ENCODE results near the gene GALNT1. TPM values are rescaled to one million over a fixed set of nuclear protein-coding genes. Genes with fewer than 3 reads are reported as not detected.

The GALNT1 gene
- polyA plus RNA-seq, 1 donor (not counting 4 experiments of a cell fraction or from before 2014, with no cell fraction given), result 69.4 TPM

DNA sequence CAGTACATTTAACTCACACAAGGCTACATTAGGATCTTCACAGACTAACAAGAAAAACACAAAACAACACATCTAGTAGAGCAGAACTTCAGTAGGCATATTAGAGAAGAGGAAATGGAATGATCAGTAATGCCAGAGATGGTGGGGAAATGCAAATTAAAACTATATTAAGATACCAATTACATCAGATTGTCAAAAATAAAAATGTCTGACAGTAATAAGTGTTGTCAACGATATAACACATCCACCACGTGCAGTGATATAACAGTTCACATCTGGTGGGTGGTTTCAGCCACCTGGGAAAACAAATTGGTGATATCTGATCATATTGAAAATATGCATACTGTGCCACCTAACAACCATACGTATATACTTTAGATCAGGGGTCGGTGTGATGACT lies 59.9 kb downstream of the GALNT1 start:
- H3K4me2 ChIP-seq (ENCODE audit: control insufficient read depth, extremely low read depth, insufficient read depth, low read depth, low read length), result no peak overlapping the region
- DNase-seq (ENCODE audit: low read depth, low spot score), result no peak
- no peak for FAIRE-seq

DNA sequence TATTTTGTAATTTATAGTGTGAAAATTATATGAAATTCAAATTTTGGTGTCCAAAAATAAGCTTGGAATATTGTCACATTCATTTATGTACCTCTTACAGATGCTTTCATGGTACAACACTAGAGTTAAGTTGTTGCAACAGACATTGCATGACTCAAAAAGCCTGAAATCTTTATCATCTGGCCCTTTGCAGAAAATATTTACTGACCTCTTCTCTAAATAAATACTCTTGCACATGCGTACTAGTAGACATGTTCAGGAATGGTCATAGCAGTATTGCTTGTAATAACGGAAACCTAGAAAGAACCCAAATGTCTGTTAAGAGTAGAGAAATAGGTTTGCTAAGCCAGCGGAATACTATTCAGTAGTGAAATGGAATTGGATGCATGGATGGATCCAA lies 60.4 kb downstream of the GALNT1 start:
- H3K4me1 ChIP-seq (ENCODE audit: control insufficient read depth, extremely low read depth, insufficient read depth, low read length), result no peaks in the 10 kb centered on the region
- H3K4me3 ChIP-seq (ENCODE audit: control insufficient read depth in 2 of 3, extremely low read depth in 1 of 3, insufficient read depth in 2 of 3, low read depth in 1 of 3, low read length in 3 of 3), result no peak overlapping the region
- FAIRE-seq (no peak), DNase-seq (ENCODE audit: low read depth, low spot score) (no peak)
- no peak overlapping the region for H2AFZ ChIP-seq (ENCODE audit: control insufficient read depth, low read length)
- TF ChIP-seq, protein P1, sequence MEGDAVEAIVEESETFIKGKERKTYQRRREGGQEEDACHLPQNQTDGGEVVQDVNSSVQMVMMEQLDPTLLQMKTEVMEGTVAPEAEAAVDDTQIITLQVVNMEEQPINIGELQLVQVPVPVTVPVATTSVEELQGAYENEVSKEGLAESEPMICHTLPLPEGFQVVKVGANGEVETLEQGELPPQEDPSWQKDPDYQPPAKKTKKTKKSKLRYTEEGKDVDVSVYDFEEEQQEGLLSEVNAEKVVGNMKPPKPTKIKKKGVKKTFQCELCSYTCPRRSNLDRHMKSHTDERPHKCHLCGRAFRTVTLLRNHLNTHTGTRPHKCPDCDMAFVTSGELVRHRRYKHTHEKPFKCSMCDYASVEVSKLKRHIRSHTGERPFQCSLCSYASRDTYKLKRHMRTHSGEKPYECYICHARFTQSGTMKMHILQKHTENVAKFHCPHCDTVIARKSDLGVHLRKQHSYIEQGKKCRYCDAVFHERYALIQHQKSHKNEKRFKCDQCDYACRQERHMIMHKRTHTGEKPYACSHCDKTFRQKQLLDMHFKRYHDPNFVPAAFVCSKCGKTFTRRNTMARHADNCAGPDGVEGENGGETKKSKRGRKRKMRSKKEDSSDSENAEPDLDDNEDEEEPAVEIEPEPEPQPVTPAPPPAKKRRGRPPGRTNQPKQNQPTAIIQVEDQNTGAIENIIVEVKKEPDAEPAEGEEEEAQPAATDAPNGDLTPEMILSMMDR (optimal IDR thresholded peaks at IDR 0.05 in 1 of 3, IDR thresholded peaks at IDR 0.05 in 1 of 3, conservative IDR thresholded peaks at IDR 0.05 in 1 of 3; ENCODE audit: extremely low read depth in 1 of 3, insufficient read depth in 2 of 3, low read length in 3 of 3), result no peak
- TF ChIP-seq EZH2 (IDR thresholded peaks at IDR 0.05; ENCODE audit: low read length), result no peak
- H3K4me2 ChIP-seq (ENCODE audit: control insufficient read depth, extremely low read depth, insufficient read depth, low read depth, low read length), result no peak overlapping the region
- H3K27ac ChIP-seq (ENCODE audit: control insufficient read depth, insufficient read depth, low read length), result no peak overlapping the region
- H3K79me2 ChIP-seq (ENCODE audit: control insufficient read depth, insufficient read depth, low read length), result peaks cover 2% of the 10 kb centered on the region
- H4K20me1 ChIP-seq (ENCODE audit: control insufficient read depth, extremely low read depth, insufficient read depth, low read length), result no peaks in the 10 kb centered on the region
- H3K36me3 ChIP-seq (ENCODE audit: control insufficient read depth in 2 of 2, extremely low read depth in 1 of 2, insufficient read depth in 2 of 2, low read length in 2 of 2), result peaks cover 0 to 1% of the 10 kb centered on the region in 2 experiments
- no peaks in the 10 kb centered on the region for H3K9me3 ChIP-seq (ENCODE audit: control insufficient read depth, low read depth, low read length)
- dilution Hi-C loops (cut with MboI; ENCODE audit: extremely low pct_ligation_motif_present, low sequenced_read_pairs), result no loop called here
- no peaks in the 10 kb centered on the region for H3K27me3 ChIP-seq (ENCODE audit: control insufficient read depth, extremely low read depth, insufficient read depth, low read length)
- H3K9ac ChIP-seq (ENCODE audit: control insufficient read depth, extremely low read depth, insufficient read depth, low read length), result no peak overlapping the region
- no peaks in the 10 kb centered on the region for H3K9me1 ChIP-seq (ENCODE audit: control insufficient read depth, extremely low read depth, insufficient read depth, low read length)

More for the DNA sequence above, 59.9 kb downstream of the GALNT1 start:
- H4K20me1 ChIP-seq (ENCODE audit: control insufficient read depth, extremely low read depth, insufficient read depth, low read length), result no peaks in the 10 kb centered on the region
- H3K4me1 ChIP-seq (ENCODE audit: control insufficient read depth, extremely low read depth, insufficient read depth, low read length), result no peaks in the 10 kb centered on the region
- H3K9me1 ChIP-seq (ENCODE audit: control insufficient read depth, extremely low read depth, insufficient read depth, low read length), result no peaks in the 10 kb centered on the region
- no peak overlapping the region for H3K27ac ChIP-seq (ENCODE audit: control insufficient read depth, insufficient read depth, low read length)
- H3K79me2 ChIP-seq (ENCODE audit: control insufficient read depth, insufficient read depth, low read length), result peaks cover 2% of the 10 kb centered on the region
- dilution Hi-C loops (cut with MboI; ENCODE audit: extremely low pct_ligation_motif_present, low sequenced_read_pairs), result no loop called here
- H2AFZ ChIP-seq (ENCODE audit: control insufficient read depth, low read length), result no peak overlapping the region
- H3K4me3 ChIP-seq (ENCODE audit: control insufficient read depth in 2 of 3, extremely low read depth in 1 of 3, insufficient read depth in 2 of 3, low read depth in 1 of 3, low read length in 3 of 3), result no peak overlapping the region
- H3K36me3 ChIP-seq (ENCODE audit: control insufficient read depth in 2 of 2, extremely low read depth in 1 of 2, insufficient read depth in 2 of 2, low read length in 2 of 2), result no peaks in the 10 kb centered on the region
- TF ChIP-seq, protein P1 (optimal IDR thresholded peaks at IDR 0.05 in 1 of 3, IDR thresholded peaks at IDR 0.05 in 1 of 3, conservative IDR thresholded peaks at IDR 0.05 in 1 of 3; ENCODE audit: extremely low read depth in 1 of 3, insufficient read depth in 2 of 3, low read length in 3 of 3), result no peak
- TF ChIP-seq EZH2 (IDR thresholded peaks at IDR 0.05; ENCODE audit: low read length), result no peak
- H3K27me3 ChIP-seq (ENCODE audit: control insufficient read depth, extremely low read depth, insufficient read depth, low read length), result no peaks in the 10 kb centered on the region
- no peaks in the 10 kb centered on the region for H3K9me3 ChIP-seq (ENCODE audit: control insufficient read depth, low read depth, low read length)
- no peak overlapping the region for H3K9ac ChIP-seq (ENCODE audit: control insufficient read depth, extremely low read depth, insufficient read depth, low read length)

Data from keratinocyte (primary cell).